NCI-H2227 treated with DMSO at 0.1 percent for 48 hours (cell line): ENCODE results near the gene SYNGR3.
"Not testable (repeated sequence)": the region's sequence is repeated elsewhere in the genome, so short reads cannot be mapped to it uniquely, and the experiment has no call there.

Experiments
- DNase-seq: peaks from one replicate; lab custom pipeline; 2025; lab: John Stamatoyannopoulos, UW

SYNGR3 gene

DNA sequence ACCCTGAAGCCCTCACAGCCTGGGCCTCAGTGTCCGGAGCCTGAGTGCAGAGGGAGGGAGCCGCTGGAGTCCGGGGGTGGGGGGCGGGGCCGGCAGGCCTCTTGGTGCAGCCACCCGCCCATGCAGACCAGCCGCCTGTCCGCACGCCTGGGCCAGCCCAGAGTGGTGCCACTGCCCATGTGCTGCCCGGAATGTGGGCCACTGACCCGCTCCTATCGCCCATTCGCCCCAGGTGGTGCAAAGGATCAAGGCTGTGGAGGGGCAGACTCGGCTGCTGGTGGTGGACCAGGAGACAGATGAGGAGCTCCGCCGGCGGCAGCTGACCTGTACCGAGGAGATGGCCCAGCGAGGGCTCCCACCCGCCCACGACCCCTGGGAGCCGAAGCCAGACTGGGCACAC is 39.6 kb downstream of the SYNGR3 start:
- no peak for DNase-seq

DNA sequence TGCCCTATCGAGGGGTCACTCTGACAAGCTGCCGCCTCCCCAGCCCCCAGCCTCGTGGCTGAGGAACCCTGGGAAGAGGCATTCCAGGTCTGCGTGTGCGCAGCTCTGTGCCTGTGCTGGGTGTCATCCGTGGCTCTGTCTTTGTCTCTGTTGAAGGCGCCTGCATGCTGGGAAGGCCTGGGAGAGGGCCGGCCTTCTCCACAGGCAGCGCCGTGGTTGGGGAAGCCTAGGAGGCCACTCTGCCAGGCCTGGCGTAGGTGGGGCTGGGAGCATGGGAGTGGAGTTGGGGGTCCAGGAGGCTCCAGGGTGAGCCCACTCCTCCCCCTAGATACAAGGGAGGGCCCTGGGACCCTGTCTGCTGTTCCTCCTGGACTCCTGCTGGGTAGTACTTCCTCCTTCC is 40.3 kb downstream of the SYNGR3 start:
- DNase-seq, result no peak

DNA sequence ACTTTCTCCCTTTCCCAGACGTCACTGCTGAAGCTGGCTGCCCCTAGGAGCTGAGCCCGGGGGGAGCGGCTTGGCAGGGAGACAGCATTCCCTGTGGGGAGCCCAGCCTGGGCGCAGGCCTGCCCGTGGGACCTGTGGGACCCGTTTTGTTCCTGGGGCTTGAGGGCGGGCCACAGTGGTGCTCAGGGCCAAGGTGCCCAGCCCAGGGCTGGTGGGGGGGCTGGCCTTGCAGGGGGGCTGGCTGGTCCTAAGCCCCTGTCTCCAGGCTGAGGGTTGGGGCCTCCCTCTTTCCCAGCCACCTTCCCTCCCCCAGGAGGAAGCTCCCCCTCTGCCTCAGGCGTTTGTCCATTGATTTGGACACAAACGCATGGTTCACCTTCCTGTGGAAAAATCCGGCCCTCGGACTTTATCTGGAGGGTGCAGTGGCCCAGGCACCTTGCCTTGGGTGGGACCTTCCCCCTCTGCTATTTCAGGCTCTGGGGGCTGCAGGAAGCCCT is 41.4 kb downstream of the SYNGR3 start:
- no peak for DNase-seq

DNA sequence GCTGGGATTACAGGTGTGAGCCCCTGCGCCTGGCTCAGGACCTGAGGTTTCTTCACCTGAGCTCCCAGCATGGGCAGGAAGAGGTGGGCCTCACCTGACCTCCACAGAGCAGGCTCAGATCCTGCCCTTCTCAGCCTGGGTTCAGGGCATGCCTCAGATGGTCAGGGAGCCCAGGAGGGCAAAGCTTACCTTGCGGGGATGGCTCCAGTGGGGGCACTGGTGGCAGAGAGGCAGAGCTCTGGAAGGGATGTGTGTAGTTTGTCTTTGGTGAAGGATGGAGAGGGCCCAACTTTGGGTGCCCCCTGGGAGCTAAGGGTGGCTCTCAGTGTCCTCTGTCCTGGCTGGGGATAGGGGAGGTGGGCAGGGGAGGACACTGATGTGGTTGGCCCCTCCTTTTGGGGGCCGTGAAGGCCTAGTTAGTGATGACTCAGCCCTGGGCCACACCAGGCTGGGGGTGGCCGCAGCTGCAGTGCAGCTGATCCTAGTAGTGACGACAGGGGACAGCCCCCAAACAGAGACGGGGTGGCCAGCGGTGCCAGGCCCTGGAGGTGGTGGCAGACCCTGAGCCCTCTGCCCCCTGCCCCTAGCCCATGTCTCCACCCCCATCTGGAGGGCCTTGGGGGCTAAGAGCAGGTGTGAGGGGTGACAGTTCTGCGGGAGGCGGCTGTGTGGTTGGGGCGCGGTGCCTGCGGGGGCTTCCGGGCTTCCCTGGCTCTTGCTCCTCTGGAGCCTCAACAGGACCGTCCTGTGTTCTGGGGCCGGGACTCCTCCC is 42.7 kb downstream of the SYNGR3 start:
- no peak for DNase-seq

DNA sequence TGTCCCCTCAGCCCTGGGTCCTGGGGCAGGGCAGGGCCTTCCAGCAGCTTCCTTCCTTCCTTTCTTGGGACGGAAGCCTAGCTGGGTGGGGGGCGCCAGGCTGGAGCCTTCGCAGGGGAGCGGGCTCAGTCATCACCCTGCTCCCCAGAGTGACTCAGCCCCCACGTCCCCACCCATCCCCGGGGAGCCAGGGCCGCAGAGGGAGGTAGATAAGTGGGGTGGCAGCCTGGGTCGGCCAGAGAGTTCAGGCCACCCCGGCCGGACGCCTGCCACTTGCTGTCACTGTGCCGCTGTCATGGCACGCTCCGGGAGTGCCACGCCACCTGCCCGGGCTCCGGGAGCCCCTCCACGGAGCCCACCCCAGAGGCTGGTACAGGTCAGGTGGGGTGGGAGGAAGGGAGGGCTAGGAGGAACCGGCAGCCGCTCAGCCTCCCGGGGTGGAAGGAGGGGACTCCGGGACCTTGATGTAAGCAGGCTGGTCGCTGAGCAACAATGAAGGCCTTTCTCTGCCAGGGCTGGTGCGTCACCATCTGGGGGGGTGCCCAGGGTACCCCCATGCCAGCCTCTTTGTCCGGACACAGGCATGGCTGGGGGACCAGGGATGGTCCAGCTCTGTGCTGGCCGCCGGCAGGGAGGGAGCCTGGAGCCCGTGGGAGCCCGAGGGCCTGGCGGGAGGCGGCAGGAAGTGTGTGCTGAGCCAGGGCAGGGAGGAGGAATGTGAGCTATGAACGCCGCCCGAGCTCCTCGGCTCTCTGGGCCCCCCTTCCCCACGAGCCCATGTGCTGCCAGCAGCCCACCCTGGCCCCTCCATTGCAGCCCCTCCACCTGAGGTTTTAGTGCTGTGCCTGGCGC is 43.5 kb downstream of the SYNGR3 start:
- no peak for DNase-seq

DNA sequence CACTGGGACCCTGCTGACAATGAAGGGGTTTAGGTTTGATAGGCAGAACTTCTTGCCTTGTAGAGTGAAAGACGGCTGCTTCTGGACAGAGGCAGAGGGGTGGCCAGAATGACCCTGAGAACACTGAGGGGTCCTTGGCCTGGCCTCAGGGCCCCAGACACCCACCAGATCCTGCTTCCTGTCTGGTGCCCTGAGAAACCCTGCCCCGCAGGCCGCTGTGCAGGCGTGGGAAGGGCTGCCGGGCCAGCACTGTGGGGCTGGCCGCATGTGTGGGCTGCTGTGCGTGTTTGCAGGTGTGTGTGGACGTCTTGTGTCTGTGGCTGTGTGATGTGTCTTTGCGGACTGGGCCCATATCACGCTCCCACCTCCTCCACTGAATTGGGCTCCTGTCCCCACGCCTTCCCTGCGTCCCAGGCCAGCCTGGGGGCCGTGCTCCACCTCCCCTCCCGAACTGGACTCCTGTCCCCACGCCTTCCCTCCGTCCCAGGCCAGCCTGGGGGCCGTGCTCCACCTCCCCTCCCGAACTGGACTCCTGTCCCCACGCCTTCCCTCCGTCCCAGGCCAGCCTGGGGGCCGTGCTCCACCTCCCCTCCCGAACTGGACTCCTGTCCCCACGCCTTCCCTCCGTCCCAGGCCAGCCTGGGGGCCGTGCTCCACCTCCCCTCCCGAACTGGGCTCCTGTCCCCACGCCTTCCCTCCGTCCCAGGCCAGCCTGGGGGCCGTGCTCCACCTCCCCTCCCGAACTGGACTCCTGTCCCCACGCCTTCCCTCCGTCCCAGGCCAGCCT is 44.3 kb downstream of the SYNGR3 start:
- DNase-seq, result not testable (repeated sequence)

DNA sequence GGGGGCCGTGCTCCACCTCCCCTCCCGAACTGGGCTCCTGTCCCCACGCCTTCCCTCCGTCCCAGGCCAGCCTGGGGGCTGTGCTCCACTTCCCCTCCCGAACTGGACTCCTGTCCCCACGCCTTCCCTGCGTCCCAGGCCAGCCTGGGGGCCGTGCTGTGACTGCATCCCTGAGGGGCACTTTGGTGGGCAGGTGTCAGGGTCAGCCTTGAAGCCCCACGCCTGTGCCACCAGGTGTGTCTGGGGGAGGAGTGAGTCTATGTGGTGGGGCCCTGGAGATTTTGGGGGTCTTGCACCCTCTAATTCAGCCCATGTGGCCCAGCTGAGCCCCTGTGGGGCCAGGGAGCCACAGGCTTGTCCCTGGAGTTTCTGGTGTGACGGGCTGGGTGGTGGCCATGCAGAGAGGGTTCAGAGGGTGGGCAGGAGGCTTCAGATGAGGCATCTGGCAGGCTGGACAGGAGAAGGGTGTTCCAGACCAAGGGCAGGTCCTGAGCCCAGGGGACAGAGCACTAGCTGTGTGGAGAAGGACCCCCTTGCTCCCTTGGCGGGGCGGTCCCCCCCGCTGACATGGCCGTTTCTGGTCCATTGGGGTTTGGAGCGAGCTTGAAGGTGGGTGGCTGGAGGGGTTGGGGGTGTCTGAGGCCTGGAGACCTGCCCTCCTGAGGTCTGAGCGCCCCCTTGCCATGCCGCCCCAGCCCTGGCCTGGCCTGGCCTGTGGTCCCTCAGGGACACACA is 45.1 kb downstream of the SYNGR3 start:
- DNase-seq, result no peak

DNA sequence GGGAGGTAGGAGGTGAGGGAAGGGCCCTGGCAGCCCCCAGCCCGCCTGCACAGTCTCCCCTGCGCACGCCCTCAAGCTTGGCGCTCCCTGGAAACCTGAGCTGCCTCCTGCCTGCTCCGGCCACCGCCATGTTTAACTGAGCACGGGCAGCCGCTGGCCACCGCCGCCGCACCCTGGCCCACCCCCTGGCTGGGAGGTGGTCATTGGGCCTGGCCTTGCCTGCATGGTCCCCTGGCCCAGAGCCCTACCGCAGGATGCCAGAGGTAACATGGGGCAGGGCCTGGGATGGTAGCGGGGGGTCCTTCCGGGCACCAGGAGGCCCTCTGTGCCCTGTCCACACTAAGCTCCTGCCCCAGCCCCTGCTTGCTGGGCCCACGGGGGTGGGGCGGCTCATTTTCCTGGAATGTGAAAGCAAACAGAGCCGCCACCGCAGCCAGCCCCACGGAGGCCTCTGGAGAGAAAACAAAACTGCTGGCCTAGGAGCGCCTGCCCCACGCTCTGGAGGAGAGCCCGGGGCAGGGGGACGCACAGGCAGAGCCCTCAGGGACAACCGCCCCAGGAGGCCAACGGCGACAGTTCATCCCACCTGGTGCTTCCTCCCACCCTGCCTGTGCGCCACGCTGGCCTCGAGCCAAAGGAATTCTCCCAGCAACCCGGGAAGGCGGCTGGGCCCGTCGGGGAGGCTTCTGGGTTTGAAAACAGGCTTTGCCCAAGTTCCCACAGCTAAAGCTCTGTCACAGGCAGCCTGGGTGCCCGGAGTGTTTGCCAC is 45.8 kb downstream of the SYNGR3 start:
- no peak for DNase-seq

DNA sequence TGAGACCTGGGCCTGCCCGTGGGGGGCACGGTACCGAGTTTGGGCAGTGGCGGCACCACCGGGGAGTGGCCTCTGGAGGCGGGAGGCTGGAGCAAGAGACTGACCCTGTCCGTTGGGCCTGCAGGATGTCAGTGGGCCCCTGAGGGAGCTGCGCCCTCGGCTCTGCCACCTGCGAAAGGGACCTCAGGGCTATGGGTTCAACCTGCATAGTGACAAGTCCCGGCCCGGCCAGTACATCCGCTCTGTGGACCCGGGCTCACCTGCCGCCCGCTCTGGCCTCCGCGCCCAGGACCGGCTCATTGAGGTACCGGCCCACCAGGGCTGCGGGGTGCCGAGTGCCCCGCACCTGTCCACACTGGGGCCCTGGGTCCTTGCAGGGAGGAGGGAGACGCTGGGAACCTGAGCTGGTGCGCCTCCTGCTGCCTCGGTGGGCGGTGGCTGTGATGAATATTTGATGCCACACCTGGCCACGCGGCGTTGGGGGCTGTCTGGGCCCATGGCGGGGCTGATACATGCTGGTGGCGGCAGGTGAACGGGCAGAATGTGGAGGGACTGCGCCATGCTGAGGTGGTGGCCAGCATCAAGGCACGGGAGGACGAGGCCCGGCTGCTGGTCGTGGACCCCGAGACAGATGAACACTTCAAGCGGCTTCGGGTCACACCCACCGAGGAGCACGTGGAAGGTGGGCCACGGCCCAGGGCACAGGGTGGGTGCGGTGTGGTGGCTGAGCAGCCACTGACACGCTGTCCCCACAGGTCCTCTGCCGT is 46.6 kb downstream of the SYNGR3 start:
- DNase-seq, result no peak

DNA sequence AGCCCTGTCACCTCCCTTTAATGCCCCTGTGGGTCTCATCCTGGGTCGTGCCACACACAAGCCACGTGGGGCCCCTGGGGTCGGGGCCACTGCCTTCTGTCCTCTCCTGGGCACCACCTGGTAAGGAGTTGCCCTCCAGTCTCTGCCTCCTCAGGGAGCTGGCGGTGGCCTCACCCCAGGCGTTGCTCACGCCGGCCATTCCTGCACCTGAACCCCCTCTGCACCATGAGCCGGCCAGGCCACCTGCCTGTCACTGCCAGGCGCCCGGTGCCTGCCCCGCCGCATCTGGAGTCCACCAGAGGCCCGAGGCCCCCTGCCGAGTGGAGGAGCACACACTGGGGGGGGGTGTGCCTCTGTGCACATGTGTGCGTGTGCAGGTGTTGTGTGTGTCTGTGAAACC is 47.3 kb downstream of the SYNGR3 start:
- no peak for DNase-seq

DNA sequence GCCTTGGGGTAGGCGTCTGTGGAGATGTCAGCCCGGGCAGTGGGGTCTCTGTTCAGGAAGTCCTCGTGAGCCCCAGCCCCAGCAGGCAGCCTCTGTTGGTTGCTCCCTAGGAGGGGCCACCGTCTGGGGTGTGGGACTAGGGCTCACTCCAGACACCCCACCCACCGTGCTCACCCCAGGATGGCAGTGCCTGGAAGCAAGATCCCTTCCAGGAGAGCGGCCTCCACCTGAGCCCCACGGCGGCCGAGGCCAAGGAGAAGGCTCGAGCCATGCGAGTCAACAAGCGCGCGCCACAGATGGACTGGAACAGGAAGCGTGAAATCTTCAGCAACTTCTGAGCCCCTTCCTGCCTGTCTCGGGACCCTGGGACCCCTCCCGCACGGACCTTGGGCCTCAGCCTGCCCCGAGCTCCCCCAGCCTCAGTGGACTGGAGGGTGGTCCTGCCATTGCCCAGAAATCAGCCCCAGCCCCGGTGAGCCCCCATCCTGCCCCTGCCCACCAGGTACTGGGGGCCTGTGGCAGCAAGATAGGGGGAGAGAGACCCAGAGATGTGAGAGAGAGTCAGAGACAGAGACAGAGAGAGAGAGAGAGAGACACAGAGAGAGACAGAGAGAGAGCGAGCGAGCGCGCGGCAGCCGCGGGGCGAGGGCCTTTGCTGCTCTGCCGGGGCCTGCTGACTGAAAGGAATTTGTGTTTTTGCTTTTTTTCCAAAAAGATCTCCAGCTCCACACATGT is 48.0 kb downstream of the SYNGR3 start:
- DNase-seq, result no peak

DNA sequence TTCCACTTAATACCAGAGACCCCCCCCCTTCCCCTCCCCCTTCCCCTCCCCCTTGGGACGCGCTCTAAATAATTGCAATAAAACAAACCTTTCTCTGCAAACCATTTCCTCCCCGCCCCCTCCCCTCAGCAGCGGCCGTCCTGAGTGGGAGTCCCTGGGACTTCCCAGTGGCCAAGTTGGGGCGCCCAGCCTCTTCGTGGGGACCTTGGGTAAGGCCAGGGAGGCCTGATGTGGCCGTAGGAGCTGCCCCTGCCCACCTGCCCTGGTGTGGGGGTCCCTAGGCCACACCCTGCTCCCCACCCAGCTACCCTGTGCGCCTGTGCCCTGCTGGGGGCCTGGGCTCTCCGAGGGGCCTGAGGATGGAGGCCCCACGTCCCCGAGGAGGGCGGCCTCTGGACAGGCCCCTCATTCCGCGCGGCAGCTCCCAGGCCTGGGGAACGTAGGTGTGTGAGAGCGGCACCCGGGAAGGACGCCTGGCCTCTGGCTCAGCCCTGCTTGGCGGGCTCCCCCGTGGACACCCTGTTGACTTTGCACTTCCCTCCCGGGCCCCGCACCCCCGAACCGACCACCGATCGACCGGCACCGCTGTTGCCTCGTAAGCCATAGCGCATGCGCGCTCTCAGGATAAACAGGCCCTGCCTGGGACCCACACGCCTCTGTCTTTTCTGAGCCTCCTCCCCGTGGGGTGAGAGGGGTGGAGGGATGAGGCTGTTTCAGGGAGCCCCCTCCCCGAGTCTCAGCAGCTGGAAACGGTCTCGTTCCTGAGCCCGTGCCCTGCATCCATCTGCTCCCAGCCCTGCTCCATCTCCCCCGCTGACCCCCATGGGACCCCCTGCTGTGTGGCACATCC is 48.8 kb downstream of the SYNGR3 start:
- DNase-seq, result no peak

DNA sequence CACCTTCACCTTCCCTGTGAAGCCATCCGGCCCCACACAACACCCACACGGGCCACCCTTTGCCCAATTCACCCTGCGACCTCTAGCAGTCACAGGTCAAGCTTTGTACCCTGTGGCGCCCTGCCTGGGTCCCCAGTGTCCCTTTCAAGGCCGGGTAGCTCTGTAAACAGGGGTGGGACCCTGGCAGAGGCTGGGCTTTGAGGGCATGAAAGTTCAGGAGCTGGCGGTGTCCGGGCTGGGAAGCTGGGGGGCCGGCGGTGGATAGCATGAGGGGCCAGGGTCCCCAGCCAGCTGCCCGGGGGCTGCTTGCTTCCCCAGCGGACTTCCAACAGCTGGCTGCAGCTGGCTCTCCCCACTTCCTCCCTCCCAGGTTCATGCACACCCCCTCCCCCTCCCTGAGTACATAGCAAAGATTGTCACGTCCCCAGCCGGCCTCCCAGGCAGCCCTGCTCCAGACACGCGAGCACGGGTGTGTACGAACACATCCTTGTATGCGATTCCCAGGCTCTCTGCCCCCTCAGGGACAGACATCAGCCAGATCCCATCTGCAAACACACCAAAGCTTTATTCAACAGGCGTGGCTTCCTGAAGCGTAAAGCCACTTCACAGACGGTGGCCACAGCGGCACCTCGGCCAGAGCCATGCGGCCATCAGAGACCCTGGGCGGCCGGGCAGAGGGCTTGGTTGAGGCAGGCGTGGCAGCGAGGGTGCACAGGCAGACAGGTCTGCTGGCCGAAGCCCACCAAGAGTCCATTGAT is 49.7 kb downstream of the SYNGR3 start:
- DNase-seq, result no peak

DNA sequence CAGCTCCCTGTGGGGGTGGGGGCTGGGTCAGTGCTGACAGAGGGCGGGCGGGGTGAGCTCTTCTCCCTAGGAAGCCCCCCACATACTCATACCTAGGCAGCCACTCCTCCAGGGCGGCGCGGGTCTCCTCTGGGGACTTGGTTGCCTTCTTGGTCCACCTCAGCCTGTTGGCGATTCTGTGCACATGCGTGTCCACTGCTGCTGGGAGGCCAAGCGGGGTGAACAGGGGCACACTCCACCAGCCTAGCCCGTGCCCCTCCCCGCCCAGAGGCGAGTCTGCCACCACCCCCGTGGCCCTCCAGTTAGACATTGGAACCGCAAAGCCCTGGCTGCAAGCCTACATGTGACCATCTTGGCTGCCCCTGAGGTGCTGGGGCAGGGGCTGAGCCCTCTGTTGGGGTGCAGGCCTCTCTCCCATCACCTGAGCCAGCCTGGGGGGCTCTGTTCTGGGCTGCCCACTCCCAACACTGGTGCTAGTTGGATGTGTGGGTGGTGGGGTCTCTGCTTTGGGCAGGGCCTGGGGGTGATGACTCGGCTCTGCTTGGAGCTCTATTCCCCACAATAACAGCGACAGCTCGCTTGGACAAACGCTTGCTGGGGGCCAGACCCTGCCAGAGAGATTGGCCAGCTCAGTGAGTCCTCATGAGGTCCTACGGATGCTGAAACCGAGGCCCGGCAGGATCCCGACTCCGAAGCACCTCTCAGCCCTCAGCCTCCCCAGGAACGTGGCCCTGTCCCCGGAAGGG is 50.4 kb downstream of the SYNGR3 start:
- DNase-seq, result no peak

DNA sequence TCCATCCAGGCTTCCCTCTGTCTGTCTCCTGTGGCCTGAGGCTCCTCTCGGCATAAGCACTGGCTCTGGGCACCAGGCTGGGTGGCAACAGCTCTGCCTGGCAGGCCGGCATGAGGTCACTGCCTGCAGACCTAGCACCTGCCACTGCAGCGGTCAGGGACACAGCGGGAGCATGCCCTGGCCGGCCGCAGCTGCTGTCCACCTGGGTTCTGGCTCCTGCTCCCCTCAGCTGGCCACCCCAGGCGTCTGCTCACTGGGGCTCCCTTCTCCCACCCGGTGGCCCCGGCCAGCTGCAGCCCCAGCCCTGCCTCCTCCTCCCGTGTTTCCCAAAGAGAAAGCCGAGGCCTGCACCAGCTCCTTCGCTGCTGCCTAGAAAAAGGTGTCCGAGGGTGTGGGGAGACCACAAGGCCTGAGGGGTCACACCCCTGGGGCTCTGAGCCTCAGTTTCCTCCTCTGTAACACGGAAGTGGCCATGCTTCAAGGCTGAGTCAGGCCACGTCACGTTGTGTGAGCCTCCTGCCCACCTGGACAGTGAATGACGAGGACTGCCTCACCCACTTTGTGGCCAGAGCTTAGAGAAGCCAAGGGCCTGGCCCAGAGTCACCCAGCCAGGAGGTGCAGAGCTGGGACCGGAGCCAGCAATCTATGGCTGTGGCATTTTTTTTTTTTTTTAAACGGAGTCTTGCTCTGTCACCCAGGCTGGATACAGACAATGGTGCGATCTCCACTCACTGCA is 51.2 kb downstream of the SYNGR3 start:
- DNase-seq, result no peak
